Fibroblast of the conjunctiva (primary cell): ENCODE data around the gene PALLD.
A peak's percentile ranks its signal among the peaks of the same experiment; 100 is the strongest.

Experiments used
- DNase-seq: peaks from one replicate; pipeline ENCODE4 v3.0.0-alpha.2; 2010; ENCODE audit warnings: low read depth

Gene PALLD

DNA sequence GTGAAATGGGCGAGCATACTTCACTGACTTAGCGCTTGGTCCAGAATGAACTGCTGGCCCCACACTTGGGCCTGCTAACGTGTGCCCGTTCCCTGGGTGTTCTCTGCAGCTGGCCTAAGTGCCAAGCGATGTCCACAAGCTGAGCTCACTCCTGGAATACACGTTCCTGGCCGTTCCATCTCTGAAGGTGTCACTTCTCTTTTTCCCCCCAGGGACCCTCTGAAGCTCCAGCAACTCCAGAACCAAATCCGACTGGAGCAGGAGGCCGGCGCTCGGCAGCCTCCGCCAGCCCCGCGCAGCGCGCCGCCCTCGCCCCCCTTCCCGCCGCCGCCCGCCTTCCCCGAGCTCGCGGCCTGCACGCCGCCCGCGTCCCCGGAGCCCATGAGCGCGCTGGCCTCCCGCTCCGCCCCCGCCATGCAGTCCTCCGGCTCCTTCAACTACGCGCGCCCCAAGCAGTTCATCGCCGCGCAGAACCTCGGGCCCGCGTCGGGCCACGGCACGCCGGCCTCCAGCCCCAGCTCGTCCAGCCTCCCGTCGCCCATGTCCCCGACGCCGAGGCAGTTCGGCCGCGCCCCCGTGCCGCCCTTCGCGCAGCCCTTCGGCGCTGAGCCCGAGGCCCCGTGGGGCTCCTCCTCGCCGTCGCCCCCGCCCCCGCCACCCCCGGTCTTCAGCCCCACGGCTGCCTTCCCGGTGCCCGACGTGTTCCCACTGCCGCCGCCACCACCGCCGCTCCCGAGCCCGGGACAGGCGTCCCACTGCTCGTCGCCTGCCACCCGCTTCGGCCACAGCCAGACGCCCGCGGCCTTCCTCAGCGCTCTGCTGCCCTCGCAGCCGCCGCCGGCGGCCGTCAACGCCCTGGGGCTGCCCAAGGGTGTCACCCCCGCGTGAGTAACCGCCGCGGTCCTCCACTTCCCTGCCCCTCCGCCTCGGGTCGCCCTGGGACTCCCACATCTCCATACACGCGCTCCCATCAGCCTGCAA lies 380.9 kb downstream of the PALLD start:
- DNase-seq, result no peak

DNA sequence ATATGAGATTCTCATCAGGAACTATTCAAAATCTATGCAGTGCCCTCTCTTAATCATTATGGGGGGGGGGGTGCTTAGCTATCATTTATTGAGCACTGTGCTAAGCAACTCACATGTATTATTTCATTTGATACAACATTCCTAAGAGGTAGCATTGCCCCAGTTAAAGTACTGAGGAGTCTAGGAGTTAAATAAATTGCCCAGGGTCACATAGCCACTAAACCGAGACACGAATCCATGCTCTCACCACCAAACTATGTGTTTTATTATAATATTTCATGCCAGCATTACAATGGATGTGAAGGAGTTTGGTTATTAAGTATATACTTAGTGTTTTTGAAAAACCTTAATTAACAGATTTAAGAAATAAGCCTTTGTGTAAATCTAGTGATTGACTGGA lies 381.8 kb downstream of the PALLD start:
- no peak for DNase-seq

DNA sequence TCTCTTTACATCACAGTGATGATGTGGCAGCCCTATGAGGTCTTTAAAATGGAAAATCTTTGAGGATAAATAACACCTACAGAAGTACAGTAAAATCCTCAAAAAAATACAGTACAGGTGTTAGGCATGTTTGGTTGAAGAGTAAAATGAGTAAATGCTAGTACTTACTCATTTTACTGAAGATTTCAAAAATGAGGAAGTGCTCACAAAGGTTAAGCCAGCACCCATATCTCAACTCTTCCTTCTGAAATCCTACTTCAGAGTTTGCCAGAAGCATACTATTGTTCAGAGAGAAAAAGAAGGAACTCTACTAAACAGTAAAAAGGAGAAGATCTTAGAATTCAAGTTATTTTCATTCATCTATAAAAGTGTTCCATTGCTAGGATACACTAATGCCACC lies 382.3 kb downstream of the PALLD start:
- no peak for DNase-seq

DNA sequence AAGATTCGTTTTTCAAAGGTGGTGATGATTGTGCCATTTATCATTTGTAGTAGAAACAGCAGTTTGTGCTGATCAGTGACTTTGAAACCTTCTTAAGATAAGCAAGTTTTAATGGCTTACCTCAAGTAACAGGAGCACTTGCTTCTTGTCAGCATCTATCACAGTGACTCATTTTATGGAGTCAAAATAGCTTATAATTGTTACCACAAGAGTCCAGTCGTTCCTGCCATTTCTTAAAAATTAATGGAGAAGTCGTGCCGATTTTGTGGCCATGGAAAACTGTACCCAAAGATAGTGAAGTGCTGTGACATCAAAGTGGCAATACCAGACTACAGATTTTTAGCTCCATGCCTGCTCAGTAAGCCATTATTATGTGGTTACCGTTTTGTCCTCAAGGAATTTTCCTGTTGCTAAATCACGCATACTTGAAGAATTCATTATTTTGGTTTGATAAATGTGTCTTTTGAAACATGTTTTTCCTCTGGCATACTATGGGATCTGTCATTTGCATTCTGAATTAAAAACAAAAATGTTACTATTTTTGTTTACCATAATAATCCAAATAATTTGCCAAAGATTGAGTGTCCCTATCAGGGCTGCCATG lies 383.3 kb downstream of the PALLD start:
- no peak for DNase-seq

DNA sequence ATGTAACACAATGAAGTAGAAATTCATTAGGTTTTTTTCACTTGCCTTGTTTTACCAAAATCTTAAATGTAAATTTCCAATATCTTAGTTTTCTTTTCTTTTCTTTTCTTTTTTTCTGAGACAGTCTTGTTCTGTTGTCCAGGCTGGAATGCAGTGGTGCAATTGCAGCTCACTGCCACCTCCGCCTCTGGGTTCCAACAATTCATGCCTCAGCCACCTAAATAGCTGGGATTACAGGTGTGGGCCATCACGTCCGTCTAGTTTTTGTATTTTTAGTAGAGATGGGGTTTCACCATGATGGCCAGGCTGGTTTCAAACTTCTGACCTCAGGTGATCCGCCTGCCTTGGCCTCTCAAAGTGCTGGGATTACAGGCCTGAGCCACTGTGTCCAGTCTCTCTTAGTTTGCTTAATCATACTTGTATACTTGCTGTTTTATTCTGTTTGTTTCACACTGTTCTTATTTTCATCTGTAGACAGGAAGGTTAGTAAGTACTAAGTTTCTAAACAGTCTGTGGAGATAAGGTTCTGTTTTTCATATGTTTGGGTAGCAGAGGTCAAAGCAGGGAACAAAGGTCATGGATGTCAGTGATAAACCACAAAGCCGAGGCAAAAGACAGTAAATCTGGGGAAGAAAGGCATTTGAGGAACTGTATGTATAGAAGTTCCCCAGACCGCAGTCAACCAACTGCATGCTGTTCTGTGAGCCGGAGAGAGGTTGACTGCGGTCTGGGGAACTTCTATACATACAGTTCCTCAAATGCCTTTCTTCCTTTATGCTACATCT lies 384.2 kb downstream of the PALLD start:
- no peak for DNase-seq

DNA sequence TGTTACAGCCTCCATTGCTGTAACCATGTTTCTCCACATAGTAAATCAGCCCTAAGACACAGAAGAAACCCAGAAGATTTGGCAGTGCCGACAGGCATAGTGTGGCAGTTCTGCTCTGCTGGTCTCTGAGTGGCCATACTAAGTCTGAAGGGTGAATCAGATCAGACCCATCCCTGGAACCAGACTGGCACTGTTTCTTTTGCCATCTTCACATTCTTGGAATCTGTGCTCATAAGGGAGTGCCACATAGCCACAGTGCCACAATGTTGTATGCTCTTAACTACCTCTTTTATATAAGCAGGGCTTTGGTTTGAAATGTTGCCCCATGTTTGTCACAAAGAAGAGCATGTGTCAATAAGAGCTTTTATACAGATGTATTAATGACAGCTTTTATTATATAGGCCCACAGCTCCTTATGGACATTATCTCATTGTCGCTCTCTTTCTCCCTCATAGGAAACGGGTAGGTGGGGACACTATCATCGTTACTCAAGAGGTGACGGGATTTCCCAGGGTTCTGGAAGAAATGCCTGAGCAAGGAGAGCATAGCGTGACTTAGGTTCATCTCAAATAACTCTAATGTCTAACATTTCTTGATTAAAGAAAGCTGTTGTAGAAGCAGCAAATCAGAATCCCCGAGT lies 385.0 kb downstream of the PALLD start:
- DNase-seq, result no peak

DNA sequence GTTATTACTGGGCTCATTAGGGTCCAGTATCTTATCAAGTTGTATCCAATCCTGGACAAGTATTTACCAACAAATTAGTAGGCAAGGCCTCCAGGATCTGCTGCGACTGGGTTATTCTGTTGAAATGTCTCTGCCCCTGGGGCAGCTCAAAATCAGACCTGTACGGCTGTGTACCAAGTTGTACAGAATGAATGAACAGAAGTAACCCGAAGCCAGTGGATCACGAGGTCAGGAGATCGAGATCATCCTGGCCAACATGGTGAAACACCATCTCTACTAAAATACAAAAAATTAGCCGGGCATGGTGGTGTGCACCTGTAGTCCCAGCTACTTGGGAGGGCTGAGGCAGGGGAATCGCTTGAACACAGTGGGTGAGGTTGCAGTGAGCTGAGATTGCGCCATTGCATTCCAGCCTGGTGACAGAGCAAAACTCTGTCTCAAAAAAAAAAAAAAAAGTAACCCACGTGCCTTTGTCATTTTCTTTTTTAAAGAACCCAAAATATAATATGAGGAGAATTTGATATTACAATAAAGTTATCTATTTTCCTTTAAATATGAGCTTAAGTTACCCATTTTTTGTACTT lies 385.9 kb downstream of the PALLD start:
- DNase-seq, result peak; percentile 36

DNA sequence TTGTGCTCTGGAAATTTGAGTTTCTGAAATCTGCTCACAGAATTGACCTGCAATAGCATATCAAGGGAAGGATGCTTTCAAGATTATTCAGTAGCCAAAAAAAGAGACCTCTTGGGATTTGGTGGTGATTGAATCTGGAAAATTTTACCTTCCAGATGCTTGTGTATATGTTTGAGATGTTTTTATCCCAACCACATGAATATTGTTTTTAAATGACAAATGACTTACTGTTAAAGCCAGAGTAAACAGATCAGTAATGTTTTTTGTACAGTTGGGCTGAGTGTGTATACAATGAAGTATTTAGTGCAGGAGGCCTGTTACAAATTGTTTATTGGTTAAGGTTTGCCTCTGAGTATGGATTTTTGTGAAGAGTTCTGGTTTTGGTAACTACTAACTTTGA lies 386.7 kb downstream of the PALLD start:
- DNase-seq, result no peak

DNA sequence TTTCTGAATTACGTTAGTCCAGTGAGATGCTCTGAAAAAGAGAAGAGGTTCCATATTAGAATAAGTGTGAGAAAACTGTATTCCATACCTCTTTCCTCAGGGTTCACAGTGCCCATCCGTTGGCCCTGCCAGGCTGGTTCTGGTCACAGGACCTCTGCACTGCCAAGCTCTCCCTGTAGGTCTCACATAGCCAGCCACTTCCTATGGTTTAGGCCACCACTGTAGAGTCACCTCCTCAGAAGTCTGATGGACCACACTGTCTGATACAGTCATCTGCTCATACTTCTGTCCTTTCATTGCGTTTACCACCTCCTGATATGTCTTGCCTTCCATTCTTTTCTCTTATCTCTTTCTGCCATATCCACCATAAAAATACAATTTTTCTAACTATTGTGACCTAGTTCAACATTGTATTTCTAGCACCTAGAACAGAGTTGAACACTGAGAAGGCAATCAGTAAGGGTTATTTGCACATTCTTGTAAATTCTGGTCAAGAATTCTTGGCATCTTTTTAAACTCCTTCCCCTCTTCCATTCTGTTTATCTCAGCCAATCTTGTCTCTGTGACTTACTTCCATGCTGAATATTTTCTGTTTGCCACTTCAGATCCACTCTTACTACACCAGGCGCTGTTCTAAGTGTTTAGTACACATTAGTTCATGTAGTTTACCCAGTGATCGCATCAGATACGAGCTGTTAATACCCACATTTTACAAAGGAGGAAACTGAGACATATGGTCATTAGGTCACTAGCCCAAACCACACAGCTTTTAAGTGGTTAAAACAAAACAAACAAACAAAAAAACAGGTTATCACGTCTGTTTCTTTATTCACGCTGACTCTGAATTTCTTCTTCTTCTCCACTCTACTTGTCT lies 387.6 kb downstream of the PALLD start:
- DNase-seq, result no peak

DNA sequence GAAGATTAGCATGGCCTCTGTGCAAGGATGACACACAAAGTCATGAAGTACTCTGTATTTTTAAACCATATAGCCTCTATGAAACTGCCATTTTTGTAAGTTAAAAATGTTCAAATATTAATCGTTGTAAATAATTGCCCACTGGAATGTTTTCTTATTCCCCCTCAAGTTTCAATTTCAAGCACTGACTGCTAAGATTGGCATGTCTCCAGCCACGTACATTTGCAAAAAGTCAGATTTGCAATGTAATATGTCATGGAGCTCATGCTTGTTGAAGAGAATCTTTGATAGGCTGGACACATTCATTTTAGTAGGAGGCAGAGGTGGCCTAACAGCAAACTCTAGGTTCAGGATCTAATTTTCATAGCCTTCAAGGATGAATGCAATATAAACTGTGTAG lies 388.5 kb downstream of the PALLD start:
- DNase-seq, result no peak

DNA sequence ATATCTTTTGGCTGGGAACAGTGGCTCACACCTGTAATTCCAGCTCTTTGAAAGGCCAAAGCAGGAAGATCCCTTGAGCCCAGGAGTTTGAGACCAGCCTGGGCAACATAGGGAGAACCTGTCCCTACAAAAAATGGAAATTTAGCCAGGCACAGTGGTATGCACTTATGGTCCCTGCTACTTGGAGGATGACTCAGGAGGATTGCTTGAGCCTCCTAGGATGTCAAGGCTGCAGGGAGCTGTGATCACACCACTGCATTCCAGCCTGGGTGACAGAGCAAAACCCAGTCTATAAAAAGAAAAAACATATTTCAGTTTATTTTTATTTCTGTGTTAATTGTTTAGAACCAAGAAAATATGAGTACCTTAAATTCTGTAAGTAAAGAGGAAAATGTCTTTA lies 389.5 kb downstream of the PALLD start:
- DNase-seq, result no peak

DNA sequence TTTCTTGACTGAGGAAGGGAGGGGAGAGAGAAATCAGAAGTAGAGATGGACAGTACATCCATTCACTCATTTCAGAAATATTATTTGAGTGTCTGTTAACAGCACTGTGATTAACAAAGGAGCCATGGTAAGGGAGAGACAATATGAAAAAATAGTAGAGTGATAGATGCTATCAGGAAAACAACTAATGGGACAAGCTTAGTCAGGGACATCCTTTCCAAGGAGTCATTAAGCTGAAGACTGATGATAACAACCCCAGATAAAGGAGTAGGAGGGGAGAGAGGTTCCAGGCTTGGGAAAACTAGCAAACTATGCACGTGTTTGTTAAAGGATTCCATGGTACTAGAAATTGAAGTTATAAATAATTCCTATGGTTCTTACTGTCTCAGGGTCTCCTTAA lies 391.0 kb downstream of the PALLD start:
- DNase-seq, result no peak

DNA sequence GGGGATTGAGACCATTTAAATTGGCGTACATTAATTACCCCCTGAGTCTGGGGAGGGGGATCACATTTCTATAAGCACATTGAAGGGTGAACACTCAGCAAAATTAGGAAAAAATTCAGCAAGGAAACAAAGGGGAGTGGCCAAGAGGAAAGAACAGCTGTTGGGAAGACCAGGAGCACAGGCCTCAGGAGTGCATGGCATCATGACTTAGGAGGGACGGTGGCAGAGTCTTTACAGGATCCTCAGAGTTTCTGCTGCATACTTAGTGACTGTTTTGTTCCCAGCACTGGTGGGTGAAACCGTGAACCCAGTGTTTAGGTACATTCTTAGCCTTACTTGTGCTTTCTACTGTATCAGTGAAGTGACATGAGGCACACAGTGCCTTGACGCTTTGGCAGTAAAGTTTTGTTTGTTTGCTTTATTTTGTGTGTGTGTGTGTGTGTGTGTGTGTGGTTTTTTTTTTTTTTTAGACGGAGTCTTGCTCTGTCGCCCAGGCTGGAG lies 391.9 kb downstream of the PALLD start:
- no peak for DNase-seq

DNA sequence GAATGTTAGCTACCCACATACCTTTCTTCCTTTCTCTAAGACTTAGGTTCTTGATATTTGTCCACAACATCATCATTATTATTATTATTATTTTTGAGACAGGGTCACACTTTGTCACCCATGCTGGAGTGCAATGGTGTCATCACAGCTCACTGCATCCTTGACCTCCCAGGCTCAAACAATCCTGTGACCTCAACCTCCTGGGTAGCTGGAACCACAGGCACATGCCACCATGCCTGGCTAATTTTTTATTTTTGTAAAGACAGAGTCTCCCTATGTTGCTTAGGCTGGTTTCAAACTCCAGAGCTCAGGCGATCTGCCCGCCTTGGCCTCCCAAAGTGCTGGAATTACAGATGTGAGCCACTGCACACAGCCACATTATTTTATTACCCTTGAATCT lies 394.2 kb downstream of the PALLD start:
- DNase-seq, result no peak

DNA sequence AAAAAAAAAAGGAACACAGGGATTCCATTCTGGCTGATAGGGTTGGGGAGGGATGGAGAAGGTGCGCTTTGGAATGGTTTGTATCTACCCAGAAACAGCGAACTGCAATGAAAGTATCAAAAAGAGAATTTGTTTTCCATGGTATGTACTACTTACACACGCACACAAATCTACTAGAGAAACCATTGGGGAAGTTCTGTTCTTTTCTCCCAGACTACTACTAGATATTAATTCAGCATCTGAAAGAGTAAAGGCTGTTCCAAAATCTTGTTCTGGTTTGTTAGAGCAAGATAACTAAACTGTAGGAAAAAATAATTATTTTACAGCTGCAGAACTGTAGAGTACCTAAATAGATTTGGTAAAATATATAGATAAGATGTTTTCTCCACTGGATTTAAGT lies 394.8 kb downstream of the PALLD start:
- no peak for DNase-seq

DNA sequence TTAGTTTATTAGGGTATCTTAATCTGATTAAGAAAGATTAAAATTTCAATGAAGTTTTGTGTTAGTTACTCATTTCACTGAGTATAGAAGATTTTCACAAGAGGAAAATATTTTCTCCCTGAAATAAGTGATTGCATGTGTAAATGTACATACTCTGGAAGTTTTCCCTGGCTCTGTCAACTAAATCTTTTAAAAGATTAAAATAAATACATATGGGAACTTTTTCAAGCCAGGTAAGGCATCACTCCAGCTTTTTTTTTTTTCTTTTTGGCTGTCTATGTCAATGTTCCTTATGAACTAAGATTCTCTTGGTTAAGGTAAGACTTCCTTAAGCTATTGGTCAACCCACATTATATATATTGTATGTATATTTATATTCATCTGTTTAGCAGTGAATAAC lies 395.6 kb downstream of the PALLD start:
- DNase-seq, result no peak

DNA sequence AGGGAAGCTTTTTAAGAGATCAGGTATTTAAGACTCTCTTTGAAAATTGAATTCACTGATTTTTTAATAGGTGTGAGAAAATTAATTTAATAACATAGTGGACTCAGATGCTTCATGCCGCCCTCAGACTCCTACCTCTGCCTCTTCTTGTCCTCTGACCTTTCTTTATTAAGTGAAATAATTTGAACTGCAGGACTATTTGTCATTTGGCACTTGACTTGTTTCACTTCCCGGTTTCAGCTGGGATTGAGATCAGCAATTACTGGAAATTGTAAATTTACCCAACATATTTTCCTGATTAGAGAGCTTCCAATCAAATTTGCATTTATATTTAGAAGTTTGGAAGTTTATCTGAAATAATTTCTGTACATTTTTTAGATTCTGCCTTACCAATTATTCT lies 396.4 kb downstream of the PALLD start:
- DNase-seq, result no peak

DNA sequence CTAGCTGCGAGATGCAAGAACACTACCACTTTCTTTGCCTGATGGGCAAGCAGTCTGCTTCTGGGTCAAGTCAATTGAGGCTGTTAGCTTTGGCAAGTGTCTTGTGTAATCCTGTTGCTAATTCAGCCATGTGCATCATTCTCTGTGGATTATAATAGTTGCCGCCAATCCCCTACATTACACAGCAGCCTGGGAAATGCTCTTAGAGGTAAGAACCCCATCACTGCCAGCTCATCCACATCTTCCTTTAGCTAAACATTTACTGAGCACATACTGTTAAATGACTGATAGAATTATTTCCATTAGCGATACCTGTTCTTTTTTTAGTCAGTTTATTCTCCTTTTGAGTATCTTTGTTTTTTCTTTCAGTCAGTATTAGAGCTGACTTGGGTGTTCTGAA lies 397.0 kb downstream of the PALLD start:
- no peak for DNase-seq

DNA sequence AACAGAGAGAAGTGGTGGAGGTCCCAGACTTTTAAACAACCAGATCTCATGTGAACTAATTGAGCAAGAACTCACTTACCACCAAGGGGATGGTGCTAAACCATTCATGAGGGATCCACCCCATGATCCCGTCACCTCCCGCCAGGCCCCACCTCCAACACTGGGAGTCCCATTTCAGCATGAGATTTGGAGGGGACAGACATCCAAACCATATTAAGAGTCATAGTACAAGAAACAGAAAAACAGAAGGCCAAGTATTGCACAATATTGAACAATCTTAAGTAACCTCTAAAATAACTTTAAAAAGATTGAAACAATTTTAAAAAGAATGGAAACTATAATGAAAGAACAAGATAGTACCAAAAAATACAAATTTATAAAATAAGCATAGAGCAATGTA lies 403.2 kb downstream of the PALLD start:
- DNase-seq, result no peak

DNA sequence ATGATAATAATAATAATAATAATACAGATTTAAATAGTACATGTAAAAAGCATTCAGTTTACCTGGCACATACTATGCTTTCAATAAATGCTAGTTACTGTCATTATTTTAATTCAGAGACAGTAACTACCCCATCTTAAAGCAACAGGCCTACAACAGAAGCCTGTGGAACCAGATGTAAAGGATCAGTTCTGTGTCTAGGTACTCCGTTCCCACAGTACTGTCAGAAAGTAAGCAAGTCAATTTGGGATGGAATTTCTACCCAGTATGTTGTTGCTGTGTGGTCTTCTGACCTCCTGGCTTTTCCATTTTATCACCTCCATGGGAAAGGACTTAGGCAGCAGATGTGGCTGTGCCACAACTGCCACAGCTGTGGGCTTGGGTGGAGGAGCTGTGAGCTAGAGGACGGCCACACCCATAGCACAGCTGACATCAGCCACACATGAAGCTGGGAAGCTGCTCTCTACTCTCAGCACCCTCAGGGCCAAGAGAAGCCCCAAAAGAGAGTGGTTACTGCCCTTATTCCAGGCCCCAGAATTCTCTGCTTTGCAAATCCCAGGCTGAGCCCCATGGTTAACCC lies 410.4 kb downstream of the PALLD start:
- DNase-seq, result no peak
